A673 (cell line): ENCODE measurements around the gene RIC8A. TPM values are rescaled to one million over a fixed set of nuclear protein-coding genes. Genes with fewer than 3 reads are reported as not detected.
"Not testable (repeated sequence)": the region's sequence is repeated elsewhere in the genome, so short reads cannot be mapped to it uniquely, and the experiment has no call there.

Experiments used
- BruUV-seq: library from RNA; stranded (reverse); fragments of 400-500 nt; replicated peaks from 2 replicates; lab custom pipeline; 2021; lab: Mats Ljungman, UMichigan
- CTCF ChIA-PET: fragments of 300-600 bp; sonication (Branson Sonifier 250); formaldehyde crosslinking; loops from one replicate; lab custom pipeline; 2022; ENCODE audit warnings: antibody characterized with exemption; lab: Charles Lee
- POLR2A ChIA-PET: fragments of 300-600 bp; sonication (Branson Sonifier 250); formaldehyde crosslinking; loops from one replicate; lab custom pipeline; 2022; ENCODE audit warnings: antibody characterized with exemption; ENCODE audit not compliant: low non-redundant PET; lab: Charles Lee
- DNase-seq: peaks from one replicate; pipeline ENCODE4 v3.0.0-alpha.2; 2015; ENCODE audit warnings: low spot score
- H3K27ac ChIP-seq: fragments of 200-600 bp; sonication (generic); 2 replicates; pipeline ENCODE4 v1.5.1; 2016; ENCODE audit warnings: mixed run types, low read depth, mild to moderate bottlenecking, mixed read lengths, antibody characterized with exemption, low read length; ENCODE audit not compliant: poor library complexity, severe bottlenecking
- H3K27me3 ChIP-seq: fragments of 200-600 bp; sonication (generic); replicated peaks from 2 replicates; pipeline ENCODE4 v1.6.1; 2017; ENCODE audit warnings: mixed run types, low read depth, mild to moderate bottlenecking, mixed read lengths, antibody characterized with exemption, low read length; ENCODE audit not compliant: insufficient read depth, poor library complexity
- H3K36me3 ChIP-seq: fragments of 200-600 bp; sonication (generic); 2 replicates; pipeline ENCODE4 v1.6.1; 2016; ENCODE audit warnings: mixed run types, mild to moderate bottlenecking, mixed read lengths, antibody characterized with exemption, low read length; ENCODE audit not compliant: insufficient read depth, poor library complexity, severe bottlenecking
- H3K4me1 ChIP-seq: fragments of 200-600 bp; sonication (generic); 2 replicates; pipeline ENCODE4 v1.6.1; 2017; ENCODE audit warnings: mixed run types, mild to moderate bottlenecking, mixed read lengths, antibody characterized with exemption, low read length; ENCODE audit not compliant: insufficient read depth, poor library complexity, severe bottlenecking
- H3K4me3 ChIP-seq: fragments of 200-600 bp; sonication (generic); 2 replicates; pipeline ENCODE4 v1.5.1; 2016; ENCODE audit warnings: low read depth, mixed run types, mild to moderate bottlenecking, mixed read lengths, low read length; ENCODE audit not compliant: poor library complexity, severe bottlenecking
- H3K9me3 ChIP-seq: fragments of 200-600 bp; sonication (generic); 2 replicates; pipeline ENCODE4 v1.6.1; 2016; ENCODE audit warnings: mixed run types, low read depth, mild to moderate bottlenecking, mixed read lengths, antibody characterized with exemption, low read length; ENCODE audit not compliant: poor library complexity, severe bottlenecking
- EZH2 ChIP-seq: fragments of 200-600 bp; sonication (generic); IDR thresholded peaks from 2 replicates; pipeline ENCODE4 v1.6.1; 2017; ENCODE audit warnings: borderline replicate concordance, low read depth, mild to moderate bottlenecking, mixed read lengths, antibody characterized with exemption, low read length; ENCODE audit not compliant: poor library complexity, severe bottlenecking
- intact Hi-C: fragments of 100-400 bp; cut with micrococcal nuclease; formaldehyde crosslinking; loops from one replicate; pipeline ENCODE4 v1.10.0; 2022; ENCODE audit not compliant: unreplicated experiment
- total RNA-seq: library from RNA; stranded (reverse); gene quantifications from 2 replicates; pipeline ENCODE4 v1.2.3, GENCODE V29; 2021
- TF ChIP-seq, protein P1 (sequence below): fragments of 300-800, 200-600 bp; sonication (generic); conservative IDR thresholded peaks from 2 replicates; pipeline ENCODE4 v1.5.1; 2017; ENCODE audit warnings: low read depth, mild to moderate bottlenecking, antibody characterized with exemption, low read length, moderate library complexity, mixed read lengths

The RIC8A gene
- total RNA-seq, 1 experiment from 2014 or later: 88.2 TPM

DNA sequence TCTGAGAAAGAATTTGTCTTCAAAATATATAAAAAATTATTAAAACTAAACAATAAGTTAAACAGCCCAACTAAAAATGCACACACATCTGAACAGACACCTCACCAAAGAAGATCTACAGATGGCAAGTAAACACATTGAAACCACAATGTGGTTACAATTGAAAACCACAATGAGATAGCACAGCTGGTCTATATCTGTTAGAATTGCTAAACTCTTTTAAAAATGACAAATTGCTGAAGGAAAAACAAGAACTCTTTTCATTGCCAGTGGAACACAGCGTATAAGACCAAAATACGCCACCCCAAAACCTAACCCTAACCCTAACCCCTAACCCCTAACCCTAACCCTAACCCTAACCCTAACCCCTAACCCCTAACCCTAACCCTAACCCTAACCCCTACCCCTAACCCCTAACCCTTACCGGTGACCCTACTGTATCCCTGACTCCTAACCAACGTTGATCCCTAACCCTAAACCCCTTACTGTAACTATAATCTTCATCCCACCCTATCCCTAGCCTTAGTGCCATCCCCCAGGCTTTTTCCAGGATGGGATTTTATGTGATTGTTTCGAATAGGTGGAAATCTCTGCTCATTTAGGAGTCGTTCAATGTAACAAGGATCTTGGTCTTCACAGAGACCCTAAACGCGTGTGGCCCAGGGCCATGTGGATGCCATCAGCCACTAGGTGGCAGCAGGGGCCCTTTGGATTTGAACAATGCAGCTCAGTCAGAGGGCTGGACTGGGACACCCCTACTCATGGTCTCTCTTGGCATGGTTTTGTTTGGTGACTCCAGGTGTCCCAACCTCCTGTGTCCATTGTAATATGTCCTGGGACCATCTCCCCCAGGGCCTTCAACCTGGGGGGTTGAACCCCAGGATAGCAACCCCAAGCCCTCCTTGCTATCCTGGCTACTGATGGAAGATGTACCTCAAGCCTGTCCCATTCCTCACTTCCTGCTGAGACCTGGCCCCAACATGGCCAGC lies 15.7 kb upstream of the RIC8A start:
- H3K27ac ChIP-seq, H3K36me3 ChIP-seq, H3K4me1 ChIP-seq, H3K4me3 ChIP-seq, H3K9me3 ChIP-seq, POLR2A ChIA-PET, H3K27me3 ChIP-seq, CTCF ChIA-PET, intact Hi-C loops, DNase-seq, BruUV-seq: not testable (repeated sequence)
- TF ChIP-seq, protein P1, sequence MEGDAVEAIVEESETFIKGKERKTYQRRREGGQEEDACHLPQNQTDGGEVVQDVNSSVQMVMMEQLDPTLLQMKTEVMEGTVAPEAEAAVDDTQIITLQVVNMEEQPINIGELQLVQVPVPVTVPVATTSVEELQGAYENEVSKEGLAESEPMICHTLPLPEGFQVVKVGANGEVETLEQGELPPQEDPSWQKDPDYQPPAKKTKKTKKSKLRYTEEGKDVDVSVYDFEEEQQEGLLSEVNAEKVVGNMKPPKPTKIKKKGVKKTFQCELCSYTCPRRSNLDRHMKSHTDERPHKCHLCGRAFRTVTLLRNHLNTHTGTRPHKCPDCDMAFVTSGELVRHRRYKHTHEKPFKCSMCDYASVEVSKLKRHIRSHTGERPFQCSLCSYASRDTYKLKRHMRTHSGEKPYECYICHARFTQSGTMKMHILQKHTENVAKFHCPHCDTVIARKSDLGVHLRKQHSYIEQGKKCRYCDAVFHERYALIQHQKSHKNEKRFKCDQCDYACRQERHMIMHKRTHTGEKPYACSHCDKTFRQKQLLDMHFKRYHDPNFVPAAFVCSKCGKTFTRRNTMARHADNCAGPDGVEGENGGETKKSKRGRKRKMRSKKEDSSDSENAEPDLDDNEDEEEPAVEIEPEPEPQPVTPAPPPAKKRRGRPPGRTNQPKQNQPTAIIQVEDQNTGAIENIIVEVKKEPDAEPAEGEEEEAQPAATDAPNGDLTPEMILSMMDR: 0 out of 2 replicates have a peak, but pooled peaks have one; percentile 26

DNA sequence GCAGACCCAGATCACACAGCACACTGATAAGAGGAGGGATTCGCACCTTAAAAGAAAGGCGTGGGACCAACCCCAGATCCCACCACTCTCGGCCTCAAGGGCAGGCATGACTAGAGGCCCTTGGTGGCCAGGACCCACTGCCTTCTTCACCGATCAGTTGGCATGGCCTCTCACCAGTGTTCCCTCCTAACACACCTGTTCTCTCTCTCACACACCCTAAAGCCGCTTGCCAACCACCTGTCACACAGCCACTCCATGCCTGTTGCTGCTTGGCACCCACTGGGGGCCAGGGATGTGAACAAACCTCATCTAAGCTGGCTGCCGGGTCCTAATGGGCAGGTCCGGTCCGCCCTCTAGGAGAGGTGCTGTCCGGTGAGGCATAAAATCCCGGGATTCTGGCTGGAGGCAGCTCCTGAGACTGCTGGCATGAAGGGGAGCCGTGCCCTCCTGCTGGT lies 14.8 kb upstream of the RIC8A start, which contains the start of gene SCGB1C1:
Gene SCGB1C1 (plus strand): TSS at position 405 of the 455 bp plus-strand sequence. CDS start 22 bp downstream, at position 427.
- CTCF ChIA-PET, H3K9me3 ChIP-seq, DNase-seq, BruUV-seq, H3K27me3 ChIP-seq, H3K27ac ChIP-seq, intact Hi-C loops, H3K4me3 ChIP-seq, H3K36me3 ChIP-seq, POLR2A ChIA-PET, H3K4me1 ChIP-seq: not testable (repeated sequence)

DNA sequence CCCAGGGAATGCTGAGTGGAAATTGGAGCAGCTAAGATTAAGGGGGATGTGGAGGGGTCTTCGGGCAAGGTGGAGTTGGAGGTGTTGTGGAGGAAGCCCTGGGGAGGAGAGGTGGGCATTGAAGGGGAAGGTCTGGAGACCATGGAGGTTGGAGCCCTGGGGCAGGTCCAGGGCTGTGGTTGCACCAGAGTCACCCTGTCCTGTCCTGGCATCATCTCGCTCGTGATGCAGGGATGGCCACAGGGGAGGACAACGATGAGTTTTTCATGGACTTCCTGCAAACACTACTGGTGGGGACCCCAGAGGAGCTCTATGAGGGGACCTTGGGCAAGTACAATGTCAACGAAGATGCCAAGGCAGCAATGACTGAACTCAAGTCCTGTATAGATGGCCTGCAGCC lies 14.0 kb upstream of the RIC8A start:
- BruUV-seq, POLR2A ChIA-PET, H3K4me1 ChIP-seq, intact Hi-C loops, DNase-seq, H3K9me3 ChIP-seq, H3K27ac ChIP-seq, H3K27me3 ChIP-seq, H3K36me3 ChIP-seq, H3K4me3 ChIP-seq, CTCF ChIA-PET: not testable (repeated sequence)

DNA sequence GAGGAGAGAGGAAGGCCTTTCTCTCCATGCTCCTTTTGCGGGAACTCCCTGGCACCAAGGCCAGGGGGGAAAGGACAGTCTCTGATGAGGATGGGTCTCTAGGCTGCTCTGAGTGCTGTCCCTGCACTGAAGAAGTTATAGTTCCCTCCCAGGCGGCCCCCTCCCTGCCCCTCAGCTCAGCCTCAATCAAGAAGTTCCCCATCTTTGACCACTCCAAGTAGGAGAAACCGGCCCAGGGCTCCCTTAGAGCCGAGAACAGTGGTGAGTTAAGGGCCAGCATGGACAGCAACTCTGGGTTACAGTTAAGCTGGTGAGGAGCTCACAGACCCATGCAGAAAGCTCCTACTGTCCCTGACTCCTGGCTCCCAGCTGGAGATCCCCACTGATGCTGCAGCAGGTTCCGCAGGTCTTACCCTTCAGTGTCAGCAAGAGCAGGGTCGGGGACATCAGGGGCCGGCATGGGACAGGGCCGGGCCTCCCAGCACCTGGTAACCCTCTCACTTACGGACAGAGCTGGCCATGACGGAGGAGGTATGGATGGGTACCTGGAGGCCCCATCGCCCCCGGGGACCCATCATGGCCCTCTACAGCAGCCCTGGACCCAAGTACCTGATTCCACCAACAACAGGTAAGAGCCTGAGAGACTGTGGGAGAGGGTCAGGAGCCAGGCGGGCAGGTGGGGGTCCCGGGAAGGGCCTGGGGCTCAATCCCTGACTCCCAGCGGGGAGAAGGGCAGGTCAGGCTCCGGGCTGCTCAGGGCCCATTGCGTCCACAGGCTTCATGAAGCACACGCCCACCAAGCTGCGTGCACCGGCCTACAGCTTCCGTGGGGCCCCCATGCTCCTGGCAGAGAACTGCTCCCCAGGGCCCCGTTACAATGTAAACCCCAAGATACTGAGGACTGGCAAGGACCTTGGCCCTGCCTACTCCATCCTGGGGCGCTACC lies 10.4 kb upstream of the RIC8A start:
- Histone ChIP-seq H3K27ac (no peak overlapping the region), H3K4me1 (no peaks in the 10 kb centered on the region), H3K27me3 (no peaks in the 10 kb centered on the region), H3K4me3 (no peak overlapping the region), H3K9me3 (no peaks in the 10 kb centered on the region), H3K36me3 (no peaks in the 10 kb centered on the region)
- TF ChIP-seq EZH2: no peak
- TF ChIP-seq, protein P1: no peak
- intact Hi-C loops: no loop called here
- POLR2A ChIA-PET: no interaction called here
- DNase-seq: no peak
- BruUV-seq: no TSS peak
- CTCF ChIA-PET: no interaction called here
